SK-N-MC (cell line): ENCODE results near the gene TKT.

ENCODE experiments used
- DNase-seq: peaks from one replicate; pipeline ENCODE4 v3.0.0-alpha.2; 2011; ENCODE audit warnings: low read depth, low spot score
- H3K27ac ChIP-seq: fragments of 200-600 bp; sonication (generic); 2 replicates; pipeline ENCODE4 v1.5.1; 2016; ENCODE audit warnings: mixed run types
- H3K36me3 ChIP-seq: fragments of 200-600 bp; sonication (generic); 2 replicates; pipeline ENCODE4 v1.6.1; 2017; ENCODE audit warnings: antibody characterized with exemption, low read length, mixed read lengths; ENCODE audit not compliant: insufficient read depth
- H3K4me3 ChIP-seq: fragments of 200-600 bp; sonication (generic); 2 replicates; pipeline ENCODE4 v1.5.1; 2016
- H3K9ac ChIP-seq: fragments of 200-600 bp; sonication (generic); 2 replicates; pipeline ENCODE4 v1.8.0; 2017; ENCODE audit warnings: mixed run types, mixed read lengths; ENCODE audit not compliant: insufficient read length
- H3K9me3 ChIP-seq: fragments of 200-600 bp; sonication (generic); 2 replicates; pipeline ENCODE4 v1.6.1; 2017; ENCODE audit warnings: low read depth, mild to moderate bottlenecking, antibody characterized with exemption, low read length, moderate library complexity, mixed read lengths
- EZH2 ChIP-seq: fragments of 200-600 bp; sonication (generic); IDR thresholded peaks from one replicate; pipeline ENCODE4 v1.6.1; 2017; ENCODE audit warnings: antibody characterized with exemption
- FOXP2 ChIP-seq: optimal IDR thresholded peaks from 2 replicates; pipeline ENCODE3; 2011; ENCODE audit warnings: mild to moderate bottlenecking, moderate library complexity; ENCODE audit not compliant: insufficient read depth; ENCODE audit errors: extremely low read length, control extremely low read depth
- POLR2AphosphoS5 ChIP-seq: IDR thresholded peaks from 2 replicates; pipeline ENCODE4 v1.6.1; 2012; ENCODE audit warnings: mild to moderate bottlenecking, low read depth, low read length, borderline replicate concordance

TKT gene

GRCh38 chr3:53188136-53188685 is 67.6 kb downstream of the TKT start:
- no peak for TF ChIP-seq FOXP2
- TF ChIP-seq POLR2AphosphoS5, result no peak
- no peak for TF ChIP-seq EZH2
- no peak overlapping the region for H3K4me3 ChIP-seq
- no peaks in the 10 kb centered on the region for H3K36me3 ChIP-seq
- no peak for DNase-seq
- H3K9me3 ChIP-seq, result no peaks in the 10 kb centered on the region
- no peak overlapping the region for H3K9ac ChIP-seq
- H3K27ac ChIP-seq, result no peak overlapping the region

GRCh38 chr3:53187430-53187829 is 68.4 kb downstream of the TKT start:
- Histone ChIP-seq H3K4me3 (no peak overlapping the region), H3K9me3 (no peaks in the 10 kb centered on the region), H3K36me3 (no peaks in the 10 kb centered on the region), H3K9ac (no peak overlapping the region), H3K27ac (no peak overlapping the region)
- no peak for DNase-seq
- TF ChIP-seq EZH2, result no peak
- no peak for TF ChIP-seq POLR2AphosphoS5
- TF ChIP-seq FOXP2, result no peak

- Histone ChIP-seq H3K4me3 (no peak overlapping the region), H3K27ac (no peak overlapping the region), H3K9me3 (no peaks in the 10 kb centered on the region), H3K9ac (no peak overlapping the region), H3K36me3 (no peaks in the 10 kb centered on the region)
- DNase-seq, result no peak
- TF ChIP-seq POLR2AphosphoS5, result no peak
- TF ChIP-seq EZH2, result no peak
Observed at GRCh38 chr3:53186726-53187125, 69.1 kb downstream of the TKT start.

GRCh38 chr3:53185761-53186465 is 69.9 kb downstream of the TKT start:
- no peak overlapping the region for H3K9ac ChIP-seq
- TF ChIP-seq FOXP2, result no peak
- TF ChIP-seq EZH2, result no peak
- no peak for TF ChIP-seq POLR2AphosphoS5
- H3K9me3 ChIP-seq, result no peaks in the 10 kb centered on the region
- H3K36me3 ChIP-seq, result no peaks in the 10 kb centered on the region
- H3K4me3 ChIP-seq, result no peak overlapping the region
- no peak overlapping the region for H3K27ac ChIP-seq
- no peak for DNase-seq

- no peak overlapping the region for H3K4me3 ChIP-seq
- H3K27ac ChIP-seq, result no peak overlapping the region
- H3K9me3 ChIP-seq, result no peaks in the 10 kb centered on the region
- no peak overlapping the region for H3K9ac ChIP-seq
- H3K36me3 ChIP-seq, result no peaks in the 10 kb centered on the region
- TF ChIP-seq EZH2, result no peak
- no peak for TF ChIP-seq POLR2AphosphoS5
- TF ChIP-seq FOXP2, result no peak
- DNase-seq, result no peak
Observed at GRCh38 chr3:53184701-53185100, 71.1 kb downstream of the TKT start.

GRCh38 chr3:53183514-53183913 is 72.3 kb downstream of the TKT start:
- TF ChIP-seq POLR2AphosphoS5 (no peak), FOXP2 (no peak), EZH2 (no peak)
- Histone ChIP-seq H3K9ac (no peak overlapping the region), H3K27ac (no peak overlapping the region), H3K36me3 (no peaks in the 10 kb centered on the region), H3K9me3 (no peaks in the 10 kb centered on the region), H3K4me3 (no peak overlapping the region)
- DNase-seq, result no peak

- H3K9me3 ChIP-seq, result no peaks in the 10 kb centered on the region
- no peak for DNase-seq
- H3K36me3 ChIP-seq, result no peaks in the 10 kb centered on the region
- H3K4me3 ChIP-seq, result no peak overlapping the region
- H3K9ac ChIP-seq, result no peak overlapping the region
- no peak overlapping the region for H3K27ac ChIP-seq
- TF ChIP-seq POLR2AphosphoS5 (no peak), EZH2 (no peak), FOXP2 (no peak)
Observed at GRCh38 chr3:53182764-53183355, 73.0 kb downstream of the TKT start.

GRCh38 chr3:53181528-53181927 is 74.3 kb downstream of the TKT start:
- Histone ChIP-seq H3K27ac (no peak overlapping the region), H3K9ac (no peak overlapping the region), H3K36me3 (no peaks in the 10 kb centered on the region), H3K4me3 (no peak overlapping the region), H3K9me3 (no peaks in the 10 kb centered on the region)
- DNase-seq, result no peak
- no peak for TF ChIP-seq POLR2AphosphoS5
- no peak for TF ChIP-seq EZH2
- TF ChIP-seq FOXP2, result no peak

GRCh38 chr3:53181024-53181371 is 74.8 kb downstream of the TKT start:
- Histone ChIP-seq H3K27ac (no peak overlapping the region), H3K9ac (no peak overlapping the region), H3K9me3 (no peaks in the 10 kb centered on the region), H3K36me3 (no peaks in the 10 kb centered on the region), H3K4me3 (no peak overlapping the region)
- DNase-seq, result no peak
- TF ChIP-seq FOXP2 (no peak), POLR2AphosphoS5 (no peak), EZH2 (no peak)
